SIG-M5 (cell line): Measurements from ENCODE around the gene PIK3C2B.

Source experiments
- DNase-seq: peaks from one replicate; lab custom pipeline; 2025; lab: John Stamatoyannopoulos, UW

Gene PIK3C2B

DNA sequence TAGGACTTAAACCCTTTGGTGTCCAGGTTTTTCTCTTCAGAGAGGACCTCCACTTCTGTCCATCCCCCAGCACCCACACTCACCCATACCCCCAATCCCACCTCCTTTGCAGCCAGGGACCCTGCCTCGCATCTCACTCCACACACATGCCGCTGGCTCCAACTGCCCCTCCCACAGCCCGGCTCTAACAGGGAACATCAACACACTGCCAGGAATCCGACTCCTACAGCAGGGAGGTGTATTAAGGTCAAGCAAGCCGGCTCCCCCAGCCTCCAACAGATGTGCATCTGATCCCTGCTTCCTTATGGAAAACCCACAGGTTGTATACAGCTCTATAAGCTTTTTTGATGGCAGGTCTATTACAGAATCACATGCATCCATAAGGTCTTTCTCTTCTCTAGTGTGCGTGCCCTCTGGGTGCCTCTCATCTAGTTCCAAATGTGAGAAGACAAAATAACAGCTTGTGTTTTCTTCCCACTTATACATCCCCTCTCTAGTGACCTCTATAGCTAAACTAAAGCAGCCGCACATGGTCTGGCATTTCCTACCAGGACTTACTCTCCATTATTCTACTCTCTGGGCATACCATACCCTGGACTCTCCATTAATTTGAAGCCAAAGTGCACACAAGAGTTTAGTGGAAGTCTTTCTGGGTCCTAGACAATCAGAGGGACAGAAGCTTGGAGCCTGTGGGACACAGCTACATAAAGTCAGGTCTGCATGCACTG lies 16.3 kb downstream of the PIK3C2B start:
- no peak for DNase-seq

DNA sequence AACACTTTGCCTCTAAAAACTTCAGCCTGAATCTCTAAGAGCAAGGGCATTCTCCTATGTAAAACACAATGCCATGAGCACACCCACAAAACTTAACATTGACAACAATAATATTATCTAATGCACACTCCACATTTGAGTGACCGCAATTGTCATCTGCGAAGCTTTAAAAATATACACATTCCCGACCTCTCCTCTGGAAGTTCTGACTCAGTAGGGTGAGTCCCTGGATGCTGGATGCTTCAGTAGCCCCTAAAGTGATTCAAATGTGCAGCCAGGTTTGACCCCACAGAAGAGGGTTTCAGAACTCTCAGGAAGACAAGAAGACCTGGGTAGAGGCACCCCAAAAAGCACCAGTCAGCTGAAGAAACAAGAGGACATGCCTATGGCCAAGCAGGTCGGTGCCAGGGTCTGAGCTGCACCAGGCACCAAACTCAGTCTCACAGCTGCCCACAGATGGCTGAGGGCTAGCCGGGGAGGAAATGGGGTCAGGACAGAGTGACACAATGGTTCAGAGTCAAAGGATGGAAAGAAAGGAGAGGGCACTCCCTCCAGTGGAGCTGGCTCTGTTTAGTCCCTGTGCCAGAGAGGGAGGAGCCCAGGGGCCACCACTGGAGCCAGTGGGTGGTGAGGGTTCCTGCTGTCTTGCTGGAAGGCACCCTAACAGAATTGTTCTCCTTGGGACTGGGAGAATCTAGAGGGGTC lies 17.4 kb downstream of the PIK3C2B start:
- no peak for DNase-seq

DNA sequence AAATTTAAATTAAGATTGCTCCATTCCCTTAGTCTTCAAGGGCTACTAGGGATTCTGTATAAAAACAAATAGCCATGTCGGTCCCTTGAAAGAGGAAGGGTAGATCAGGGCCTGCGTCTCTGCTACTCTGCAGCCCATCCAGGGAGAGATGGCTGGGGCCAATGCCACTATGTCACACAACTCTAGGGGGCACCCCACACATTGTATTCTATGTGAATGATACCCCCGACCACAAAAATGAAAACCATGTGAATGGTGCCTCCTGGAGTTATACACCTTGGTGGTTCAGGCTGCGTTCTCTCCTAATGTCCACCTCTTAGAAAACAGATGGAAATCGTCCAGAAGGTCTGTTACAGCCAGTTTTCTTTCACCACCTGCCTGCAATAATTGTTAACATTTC lies 18.0 kb downstream of the PIK3C2B start:
- DNase-seq, result no peak

DNA sequence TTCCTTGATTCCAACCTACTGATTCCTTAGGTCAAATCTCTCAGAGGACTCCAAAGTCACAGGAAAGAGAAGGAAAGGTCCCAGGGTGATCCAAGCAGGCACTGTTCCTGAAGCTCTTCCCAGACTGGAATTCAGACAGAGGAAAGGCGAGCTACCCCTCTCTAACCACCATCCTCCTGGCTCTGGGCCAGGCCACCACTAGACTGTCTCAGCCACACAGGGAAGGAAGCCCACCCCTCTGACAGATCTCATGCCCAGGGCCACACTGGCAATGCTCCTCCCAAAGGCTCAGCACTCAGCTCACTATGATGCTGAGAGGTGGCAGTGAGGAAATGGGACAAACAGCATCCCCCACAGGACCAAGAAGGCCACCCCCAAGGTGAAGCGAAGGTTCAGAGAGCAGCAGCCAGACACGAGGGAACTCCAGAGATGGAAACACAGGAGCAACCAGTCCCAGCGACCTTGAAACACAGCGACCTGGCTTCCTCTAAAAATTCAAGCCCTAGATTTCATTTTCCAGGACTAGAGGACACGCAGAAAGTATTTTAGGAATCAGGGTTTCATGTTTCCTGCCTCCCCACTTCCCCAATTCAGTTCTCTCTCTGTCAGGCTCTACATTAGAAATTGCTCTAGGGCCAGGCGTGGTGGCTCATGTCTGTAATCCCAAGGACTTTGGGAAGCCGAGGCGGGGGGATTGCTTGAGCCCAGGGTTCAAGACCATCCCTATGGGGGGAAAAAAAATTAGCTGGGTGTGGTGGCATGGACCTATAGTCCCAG lies 18.8 kb downstream of the PIK3C2B start:
- DNase-seq, result no peak

DNA sequence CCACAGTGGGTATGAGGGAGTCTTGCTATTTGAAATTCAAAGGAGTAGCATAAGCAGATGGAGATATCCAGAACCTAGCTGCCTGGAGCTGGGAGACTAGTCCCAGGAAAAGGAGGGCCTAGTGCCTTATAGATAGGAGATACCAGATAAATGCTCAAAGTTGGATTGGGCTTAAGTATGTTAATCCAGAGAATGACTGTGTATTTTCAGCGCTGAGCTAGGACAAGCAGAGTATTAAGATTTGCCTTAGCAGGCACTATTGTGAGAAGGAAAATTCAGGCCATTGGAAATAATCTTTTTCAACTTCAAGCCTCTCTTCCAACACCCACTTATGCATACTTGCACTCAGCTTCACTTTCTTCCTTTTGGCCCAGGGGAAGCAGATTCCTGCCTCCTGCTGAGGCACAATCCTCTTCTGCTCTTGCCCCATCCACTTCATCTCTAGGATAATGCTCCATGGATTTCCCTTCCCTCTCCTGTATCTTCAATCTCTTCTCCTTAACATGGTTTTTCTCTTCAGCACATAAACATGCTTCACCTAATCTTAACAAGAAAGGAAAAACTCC lies 21.1 kb downstream of the PIK3C2B start:
- no peak for DNase-seq

DNA sequence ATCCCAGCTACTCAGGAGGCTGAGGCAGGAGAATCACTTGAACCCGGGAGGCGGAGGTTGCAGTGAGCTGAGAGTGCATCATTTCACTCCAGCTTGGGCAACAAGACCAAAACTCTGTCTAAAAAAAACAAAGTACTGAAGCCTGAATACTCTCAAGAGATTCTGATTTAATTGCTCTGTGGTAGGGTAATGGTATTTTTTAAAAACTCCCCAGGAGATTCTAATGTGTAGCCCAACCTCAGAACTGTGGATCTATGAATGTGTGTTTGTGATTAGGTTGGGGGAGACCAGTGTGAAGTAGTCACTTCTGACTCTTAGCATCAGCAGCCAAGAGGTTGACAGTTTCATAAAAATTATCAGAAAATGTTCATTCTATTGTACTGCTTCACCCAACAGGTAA lies 21.9 kb downstream of the PIK3C2B start:
- no peak for DNase-seq

DNA sequence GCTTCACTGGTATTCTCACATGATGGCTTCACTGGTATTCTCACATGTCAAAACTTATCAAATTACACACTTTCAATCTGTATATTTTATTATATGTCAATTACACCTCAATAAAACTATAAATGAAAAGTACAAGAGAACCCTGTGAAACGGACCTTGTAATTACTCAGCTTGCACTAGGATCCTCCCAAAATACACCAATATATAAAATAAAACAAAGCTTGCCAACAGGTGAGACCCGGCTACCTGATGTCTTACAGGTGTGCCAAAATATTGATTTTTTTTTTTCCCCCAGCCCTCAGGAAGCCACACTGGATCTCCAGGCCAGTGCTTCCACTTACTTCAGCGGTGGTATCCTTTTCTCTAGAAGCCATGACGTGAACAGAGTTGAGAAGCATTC lies 22.9 kb downstream of the PIK3C2B start:
- DNase-seq, result no peak

DNA sequence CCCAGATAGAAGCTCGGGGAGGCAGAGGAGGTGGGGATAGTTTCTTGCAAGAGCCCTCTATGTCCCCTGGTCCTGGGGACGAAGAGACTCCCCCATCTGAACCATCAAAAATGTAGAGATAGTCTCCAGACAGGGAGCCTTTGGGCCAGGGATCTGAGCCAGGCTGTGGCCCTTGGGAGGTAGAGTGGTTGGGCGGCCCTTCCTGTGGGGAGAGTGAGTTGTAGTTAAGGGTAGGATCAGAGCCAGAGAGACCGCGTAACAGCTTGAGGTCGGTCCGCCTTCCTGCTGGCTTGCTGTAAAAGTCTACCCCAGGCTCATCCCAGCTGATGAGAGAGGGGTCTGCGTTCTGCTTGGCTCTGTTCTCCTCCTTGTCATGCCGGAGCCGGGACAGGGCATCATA lies 25.3 kb downstream of the PIK3C2B start:
- no peak for DNase-seq

DNA sequence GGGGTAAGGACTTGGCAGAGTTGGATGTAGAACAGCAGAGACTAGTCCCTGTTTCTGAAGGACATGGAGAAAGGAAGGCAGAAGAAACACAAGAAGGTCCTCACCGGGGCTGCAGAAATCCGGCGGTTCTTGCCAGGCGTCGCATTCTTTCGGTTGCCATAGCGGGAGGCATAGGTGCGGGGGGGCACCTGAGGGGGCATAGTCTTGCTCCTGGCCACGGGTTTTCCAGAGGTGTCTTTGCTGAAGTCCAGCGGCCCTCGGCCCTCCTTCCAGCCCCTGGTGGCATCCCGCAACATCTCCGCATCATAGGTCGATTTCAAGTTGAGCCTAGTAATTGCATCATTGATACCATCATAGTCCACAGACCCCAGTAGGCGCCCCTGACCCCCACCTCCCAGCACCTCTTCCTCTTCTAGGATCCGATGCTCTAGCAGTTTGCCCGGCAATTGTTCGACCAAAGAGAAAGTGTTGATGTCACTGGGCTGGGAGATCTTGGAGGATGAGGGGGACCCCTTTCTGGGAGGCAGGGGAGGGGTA lies 25.8 kb downstream of the PIK3C2B start:
- no peak for DNase-seq

DNA sequence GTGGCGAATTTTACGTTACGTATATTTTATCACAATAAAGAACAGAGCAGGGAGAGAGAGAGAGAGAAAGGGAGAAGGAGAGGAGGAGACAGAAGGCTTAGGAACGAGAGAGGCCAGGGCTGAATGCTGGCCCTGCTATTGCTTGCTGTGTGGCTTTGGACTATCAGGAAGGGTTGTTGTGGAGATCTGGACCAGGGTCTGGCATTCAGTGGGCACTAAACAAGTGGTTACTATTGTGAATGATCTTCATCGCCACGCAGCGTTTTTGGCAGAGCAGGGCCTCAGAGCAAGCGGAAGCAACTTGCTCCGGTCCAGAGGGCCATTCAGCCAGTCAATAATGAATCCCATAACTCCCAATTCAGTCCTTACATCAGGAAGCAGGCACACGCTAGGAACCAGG lies 26.4 kb downstream of the PIK3C2B start:
- no peak for DNase-seq

DNA sequence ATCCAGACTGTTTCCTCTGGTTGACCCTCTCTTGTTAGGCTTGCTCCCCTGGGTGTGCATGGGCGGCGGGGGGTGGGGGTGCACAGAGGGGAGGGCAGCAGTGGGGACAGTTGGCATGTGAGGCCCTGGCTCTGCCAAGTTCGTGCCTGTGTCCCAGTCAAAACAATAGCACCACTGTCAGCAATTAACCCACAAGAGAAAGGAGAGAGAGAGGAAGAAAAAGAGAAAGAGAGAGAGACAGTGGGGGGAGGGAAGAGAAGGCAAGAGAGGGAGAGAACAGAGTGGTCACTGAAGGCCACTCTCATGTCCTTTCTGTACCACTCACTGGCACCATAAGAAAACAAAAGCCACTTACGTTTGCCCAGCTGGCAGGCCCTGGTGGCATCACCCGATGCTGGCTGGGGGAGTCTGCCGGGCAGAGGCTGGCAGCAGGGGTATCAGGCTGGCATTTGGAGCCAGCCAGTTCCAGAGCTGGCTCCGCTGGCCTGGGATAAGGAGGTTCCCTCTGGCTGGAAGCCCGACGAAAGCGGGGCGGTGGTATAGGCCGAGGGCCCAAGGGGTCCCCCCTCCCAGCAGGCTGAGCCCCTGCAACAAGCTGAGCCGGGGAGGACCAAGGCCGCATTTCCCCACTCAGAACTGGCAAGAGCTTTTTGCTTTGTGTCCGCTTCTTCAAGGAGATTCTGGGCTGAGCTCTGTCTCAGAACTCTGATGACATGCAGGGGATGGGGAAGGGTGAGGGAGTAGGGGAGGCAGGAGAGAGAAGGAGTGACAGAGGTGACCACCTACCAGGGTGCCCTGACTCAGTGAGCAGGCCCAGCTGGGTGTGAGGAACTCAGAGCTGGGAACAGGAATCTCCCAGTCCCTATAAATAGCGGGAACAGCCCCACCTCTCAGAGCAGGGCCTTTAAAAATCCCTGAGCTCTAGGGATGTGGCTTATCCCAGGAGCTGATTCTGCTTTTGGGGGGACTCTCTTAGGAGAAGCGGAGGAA lies 27.9 kb downstream of the PIK3C2B start:
- DNase-seq, result no peak

DNA sequence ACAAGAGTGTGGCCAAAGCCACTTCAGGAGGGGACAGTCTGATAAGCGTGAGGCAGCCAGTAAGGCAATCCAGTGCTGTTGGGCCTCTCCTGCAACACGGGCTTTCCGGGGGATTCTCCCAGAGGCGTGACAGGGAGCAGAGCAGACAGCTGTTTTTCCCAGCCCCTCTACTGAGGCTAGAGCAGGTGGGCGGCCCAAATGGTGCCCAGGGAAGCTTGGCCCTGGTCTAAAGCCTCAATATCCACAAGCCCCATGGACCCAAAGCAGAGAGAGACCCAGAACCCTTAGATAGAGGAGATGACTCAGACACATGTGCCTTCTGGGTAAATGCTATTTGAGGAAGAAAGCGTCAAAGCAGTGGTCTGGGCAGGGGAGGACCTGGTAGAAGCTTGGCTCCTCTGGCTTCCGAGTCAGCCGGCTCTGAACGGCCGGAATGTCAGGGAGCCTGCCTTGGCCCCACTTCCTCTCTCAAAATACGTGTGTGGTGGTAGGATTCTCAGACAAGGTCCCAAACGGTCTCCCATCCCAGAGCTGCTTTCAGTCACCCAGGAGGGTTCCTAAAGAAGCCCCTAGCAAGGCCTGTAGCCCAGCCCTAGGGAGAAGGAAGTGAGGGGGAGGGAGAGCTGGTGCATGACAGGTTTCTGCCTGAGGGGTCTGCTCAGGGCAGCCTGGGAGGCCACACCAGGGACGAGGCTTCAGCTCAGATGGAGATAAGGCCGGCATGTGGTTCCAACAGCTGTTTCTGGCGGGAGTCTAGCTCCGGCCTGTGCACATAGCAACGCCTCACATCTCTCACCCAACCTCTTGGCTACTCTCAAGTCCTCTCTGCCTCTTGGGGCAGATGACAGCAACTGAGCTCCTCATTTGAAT lies 28.8 kb downstream of the PIK3C2B start:
- DNase-seq, result no peak

DNA sequence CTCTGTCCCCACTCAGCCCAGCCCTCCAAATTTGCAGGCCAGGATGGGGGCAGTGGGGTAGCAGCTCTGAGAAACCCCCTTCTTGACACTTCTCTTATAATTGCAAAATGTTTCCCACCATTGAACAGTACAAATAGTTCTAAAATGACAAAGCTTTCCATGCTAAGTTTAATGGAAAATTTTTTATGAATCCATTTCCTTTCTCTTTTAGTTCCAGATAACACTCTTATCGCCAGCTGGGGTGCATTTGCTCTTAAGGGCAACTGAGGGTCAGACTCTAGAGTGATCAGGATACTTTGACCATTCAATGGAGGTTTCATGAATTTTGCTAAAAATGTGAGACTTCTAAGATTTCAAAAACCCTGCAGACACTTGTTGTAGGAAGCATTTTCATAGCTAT lies 29.9 kb downstream of the PIK3C2B start:
- DNase-seq, result no peak

DNA sequence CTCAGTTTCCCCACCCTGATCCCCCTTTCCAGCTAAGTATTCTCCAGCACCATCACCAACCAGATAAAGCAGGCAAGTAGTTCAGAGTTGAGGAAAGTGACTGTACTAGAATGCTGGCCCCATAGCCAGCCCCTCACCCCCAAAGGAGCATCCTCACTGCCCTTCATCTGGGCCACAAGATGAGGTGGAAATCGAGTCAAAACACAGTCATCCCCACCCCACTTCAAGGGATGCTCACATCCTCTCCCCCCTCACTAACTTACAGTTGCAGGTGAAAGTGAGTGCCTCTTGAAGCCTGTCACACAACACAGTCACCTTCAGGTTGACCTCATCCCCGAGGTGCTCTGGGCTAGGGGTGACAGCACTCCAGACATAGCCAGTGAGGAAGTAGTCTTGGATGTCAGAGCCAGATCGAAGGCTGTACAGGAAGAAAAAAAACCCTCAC lies 30.4 kb downstream of the PIK3C2B start:
- no peak for DNase-seq

DNA sequence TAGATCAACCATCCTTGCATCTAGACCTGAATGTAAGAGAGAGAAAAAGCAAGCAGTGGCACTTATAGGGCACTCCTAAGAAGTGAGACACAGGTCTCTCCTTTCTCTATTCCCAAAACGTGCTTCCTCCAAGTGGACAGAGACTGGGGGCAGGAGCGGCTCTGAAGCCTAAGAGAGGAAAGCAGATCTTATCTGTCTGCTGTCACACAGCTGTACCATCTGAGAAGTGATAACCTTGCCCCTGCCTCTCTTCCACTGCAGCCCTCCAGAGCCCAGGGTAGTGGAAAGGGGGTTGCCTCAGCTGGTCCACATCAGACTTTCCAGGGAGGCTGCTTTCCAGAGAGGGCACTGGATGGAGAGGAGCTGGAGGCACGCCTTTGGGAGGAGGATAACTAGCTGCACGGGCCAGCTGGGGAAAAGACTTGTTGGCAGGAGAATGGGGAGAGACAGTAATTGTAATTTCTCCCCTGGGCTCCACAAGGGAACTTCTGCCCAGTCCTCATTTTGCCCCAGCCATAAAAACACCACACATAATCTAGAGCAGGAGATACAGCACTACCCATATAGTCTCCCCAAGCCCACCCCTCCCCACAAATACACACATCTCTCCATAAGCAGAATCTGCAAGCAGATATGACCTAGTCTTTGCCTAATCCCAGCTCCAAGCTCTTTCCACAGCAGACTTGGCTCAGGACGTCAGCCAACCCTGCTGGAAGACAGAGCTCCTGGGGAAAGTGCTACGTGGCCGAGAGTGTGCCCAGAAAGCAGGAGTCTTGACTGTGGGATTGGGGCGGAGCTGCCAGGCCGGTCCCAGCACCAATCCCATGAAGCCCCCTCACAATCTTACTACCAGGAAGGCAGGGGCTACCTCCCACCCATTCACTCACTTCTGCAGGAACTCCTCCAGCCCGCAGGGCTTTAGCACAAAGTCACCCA lies 31.2 kb downstream of the PIK3C2B start:
- no peak for DNase-seq

DNA sequence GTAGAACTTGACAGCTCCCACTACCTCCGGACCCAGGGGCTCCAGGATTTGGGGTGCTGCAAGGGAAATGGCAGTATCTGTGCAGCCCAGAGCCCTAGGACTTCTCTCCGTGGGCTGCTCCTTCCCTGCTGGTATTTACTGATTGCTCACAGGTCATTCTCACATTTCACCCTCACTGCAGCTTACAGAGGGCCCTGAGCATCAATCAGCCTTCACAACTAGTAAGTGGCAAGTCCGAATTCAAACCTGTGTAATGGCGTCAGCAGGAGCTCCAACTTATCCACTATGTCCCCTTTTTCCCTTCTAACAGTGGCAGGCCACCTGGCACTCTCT lies 32.4 kb downstream of the PIK3C2B start:
- DNase-seq, result no peak

DNA sequence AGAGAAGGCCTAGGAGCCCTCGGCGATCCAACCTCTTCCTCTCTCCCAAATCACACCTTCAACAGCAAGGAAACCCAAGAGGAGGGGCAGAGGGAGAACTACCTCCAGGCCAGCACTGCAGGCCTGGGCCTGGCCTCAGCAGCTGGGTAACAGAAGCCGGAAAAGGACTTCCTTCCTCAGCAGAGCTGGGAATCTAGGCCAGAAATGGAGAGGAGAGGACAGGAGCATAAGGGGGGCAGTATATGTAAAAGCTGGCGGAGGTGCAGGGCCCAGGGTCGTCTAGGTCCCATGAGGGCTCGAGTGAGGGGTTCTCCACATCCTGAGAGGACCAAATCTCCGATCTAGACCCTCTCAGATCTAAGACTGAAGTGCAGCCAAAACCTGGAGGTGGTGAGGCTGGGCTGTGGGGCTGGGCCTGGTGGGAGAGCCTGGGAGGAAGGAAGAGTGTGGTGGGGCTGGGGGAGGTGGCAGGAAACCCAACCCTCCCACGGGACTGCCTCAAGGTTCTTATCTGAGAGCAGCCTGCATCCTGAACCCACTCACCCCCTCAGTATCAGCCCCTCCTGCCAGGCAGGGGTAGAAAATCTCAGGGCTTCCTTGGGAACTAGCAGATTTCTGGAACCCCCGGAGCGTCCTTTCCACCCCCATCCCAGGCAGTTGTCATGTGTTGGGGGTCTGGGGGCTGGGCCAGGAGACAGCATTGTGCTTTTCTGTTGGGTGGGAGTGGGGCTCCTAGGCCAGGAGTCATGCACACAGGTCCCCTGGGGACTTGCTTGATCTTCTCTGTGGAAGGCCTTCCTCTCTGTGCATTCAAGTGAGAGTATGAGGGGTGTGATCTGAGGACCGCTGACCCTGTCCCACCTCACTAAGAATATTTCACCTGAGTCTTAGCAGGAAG lies 33.0 kb downstream of the PIK3C2B start:
- DNase-seq, result no peak

DNA sequence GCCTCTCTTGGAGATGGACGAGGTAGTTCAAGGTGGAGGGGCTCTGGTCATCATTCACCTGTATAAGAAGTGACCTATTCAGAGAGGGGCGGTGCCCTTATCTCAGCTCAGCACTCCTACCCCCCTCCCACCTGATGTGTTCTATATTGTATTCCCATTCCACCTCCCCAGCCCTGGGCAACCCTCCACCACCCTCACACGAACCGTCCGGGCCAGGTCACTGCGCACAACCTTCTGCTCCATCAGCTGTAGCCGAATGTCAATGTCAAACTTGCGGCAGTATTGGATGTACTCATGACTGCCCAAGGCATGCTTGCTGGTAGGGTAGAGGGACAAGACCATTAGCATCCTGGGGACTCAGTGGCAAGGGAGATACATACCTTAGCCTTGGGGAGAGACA lies 34.3 kb downstream of the PIK3C2B start:
- DNase-seq, result no peak
